ENCODE results near the gene APIP. TPM values are rescaled to one million over a fixed set of nuclear protein-coding genes. Genes with fewer than 3 reads are reported as not detected.

The APIP gene
- total RNA-seq, 2 experiments from 2014 or later: 42.4 to 42.5 TPM

DNA sequence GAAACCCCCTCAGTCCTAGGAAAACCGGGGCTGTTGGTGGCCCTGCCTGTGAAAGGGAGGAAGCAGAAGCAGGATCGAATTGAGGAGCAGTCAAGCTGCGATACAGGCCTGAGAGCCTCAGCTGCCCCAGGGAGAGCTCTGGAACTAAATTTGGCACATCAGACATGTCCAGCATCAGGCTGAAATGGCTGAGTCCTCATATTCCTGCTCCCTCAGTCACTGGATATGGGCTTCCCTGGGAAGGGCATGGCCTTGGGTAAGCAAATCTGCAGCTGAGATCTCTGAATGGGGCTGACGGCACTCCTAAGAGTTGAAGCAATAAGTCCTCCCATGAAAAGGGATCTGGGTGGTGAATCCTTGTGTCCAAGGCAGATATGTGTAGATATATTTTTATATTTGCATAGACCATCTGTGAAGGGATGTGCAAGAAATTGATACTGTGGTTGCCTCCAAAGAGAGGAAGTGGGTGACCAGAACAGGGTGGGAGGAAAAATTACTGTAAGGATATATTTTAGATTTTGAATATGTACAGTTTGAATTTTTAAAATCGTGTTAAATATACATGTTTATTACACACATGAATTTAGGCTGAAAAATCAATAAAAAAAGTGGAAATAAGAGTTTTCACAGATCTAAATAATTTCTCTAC is 45.5 kb downstream of the APIP start:
- Mint-ChIP-seq H3K9me3 (no peaks in the 10 kb centered on the region), H3K27ac (no peak overlapping the region), H3K27me3 (ENCODE audit: low read depth) (no peaks in the 10 kb centered on the region), H3K4me3 (no peak overlapping the region), H3K4me1 (ENCODE audit: low read depth) (no peaks in the 10 kb centered on the region), H3K36me3 (ENCODE audit: low read depth) (peaks cover 4% of the 10 kb centered on the region)
- CTCF ChIA-PET: interaction anchor here (1.5 kb wide), 1 partner anchor 19 kb away, joined by 3 read pairs; no protein-coding TSS in a partner anchor
- intact Hi-C loops (cut with micrococcal nuclease): no loop called here
- no peak for DNase-seq

DNA sequence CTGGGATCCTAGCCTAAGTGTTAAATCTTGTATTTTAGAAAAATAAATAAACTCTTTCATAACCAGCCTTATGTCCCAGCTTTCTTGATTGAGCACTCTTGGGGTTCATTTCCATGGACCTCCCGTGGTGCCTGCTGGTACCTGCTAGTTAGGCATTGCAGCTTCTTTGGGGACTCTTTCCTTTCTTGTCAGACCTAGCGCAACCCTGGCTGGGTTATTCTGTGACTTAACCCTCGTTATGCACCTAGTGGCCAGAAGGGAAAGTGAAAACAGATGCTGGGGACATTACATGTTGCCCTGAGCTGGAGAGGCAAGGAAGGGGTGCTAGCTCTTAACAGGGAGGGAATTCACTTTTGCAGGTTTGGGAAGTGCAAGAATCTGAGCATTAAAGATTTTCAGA is 46.8 kb downstream of the APIP start:
- DNase-seq: no peak
- no peak overlapping the region for H3K27ac Mint-ChIP-seq
- intact Hi-C loops (cut with micrococcal nuclease): no loop called here
- no peaks in the 10 kb centered on the region for H3K27me3 Mint-ChIP-seq (ENCODE audit: low read depth)
- H3K4me1 Mint-ChIP-seq (ENCODE audit: low read depth): no peaks in the 10 kb centered on the region
- CTCF ChIA-PET: interaction anchor here (1.5 kb wide), 1 partner anchor 20 kb away, joined by 3 read pairs; no protein-coding TSS in a partner anchor
- H3K9me3 Mint-ChIP-seq: no peaks in the 10 kb centered on the region
- no peak overlapping the region for H3K4me3 Mint-ChIP-seq
- no peaks in the 10 kb centered on the region for H3K36me3 Mint-ChIP-seq (ENCODE audit: low read depth)

DNA sequence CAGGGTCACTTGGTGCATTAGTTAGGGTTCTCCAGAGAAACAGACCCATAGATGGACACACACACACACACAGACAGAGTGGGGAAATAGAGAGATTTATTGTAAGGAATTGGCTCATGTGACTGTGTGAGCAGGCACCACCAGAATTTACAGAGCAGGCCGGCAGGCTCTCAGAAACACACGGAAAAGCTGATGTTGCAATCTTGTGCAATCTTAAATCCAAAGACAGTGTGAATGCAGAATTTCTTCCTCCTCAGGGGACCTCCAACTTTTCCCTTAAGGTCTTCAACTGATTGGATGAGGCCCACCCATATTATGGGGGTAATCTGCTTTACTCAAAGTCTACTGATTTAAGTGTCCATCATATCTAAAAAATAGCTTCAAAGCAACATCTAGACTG is 49.8 kb downstream of the APIP start:
- Mint-ChIP-seq H3K27ac (no peak overlapping the region), H3K36me3 (ENCODE audit: low read depth) (no peaks in the 10 kb centered on the region), H3K4me1 (ENCODE audit: low read depth) (no peaks in the 10 kb centered on the region), H3K9me3 (no peaks in the 10 kb centered on the region), H3K4me3 (no peak overlapping the region), H3K27me3 (ENCODE audit: low read depth) (no peaks in the 10 kb centered on the region)
- DNase-seq: no peak
- intact Hi-C loops (cut with micrococcal nuclease): no loop called here
- CTCF ChIA-PET: no interaction called here

DNA sequence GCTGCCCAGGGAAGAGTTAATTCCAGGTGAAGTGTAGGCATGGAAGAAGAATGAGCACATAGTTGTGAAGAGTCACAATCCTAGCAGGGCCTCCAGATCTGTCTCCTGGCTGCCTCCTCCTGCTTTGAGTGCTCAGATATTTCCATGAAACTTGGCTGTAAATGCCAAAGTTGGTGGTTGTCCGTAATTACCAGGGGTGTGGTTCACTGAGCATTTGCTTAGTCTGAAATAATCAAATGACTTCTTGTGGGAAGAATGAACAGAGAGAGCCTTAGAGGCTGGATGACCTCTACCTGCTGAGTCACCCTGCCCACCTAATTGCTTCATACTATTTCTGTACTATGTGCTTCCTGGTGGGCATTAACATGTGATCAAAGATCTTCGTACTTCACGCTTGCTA is 50.9 kb downstream of the APIP start:
- CTCF ChIA-PET: no interaction called here
- H3K36me3 Mint-ChIP-seq (ENCODE audit: low read depth): no peaks in the 10 kb centered on the region

DNA sequence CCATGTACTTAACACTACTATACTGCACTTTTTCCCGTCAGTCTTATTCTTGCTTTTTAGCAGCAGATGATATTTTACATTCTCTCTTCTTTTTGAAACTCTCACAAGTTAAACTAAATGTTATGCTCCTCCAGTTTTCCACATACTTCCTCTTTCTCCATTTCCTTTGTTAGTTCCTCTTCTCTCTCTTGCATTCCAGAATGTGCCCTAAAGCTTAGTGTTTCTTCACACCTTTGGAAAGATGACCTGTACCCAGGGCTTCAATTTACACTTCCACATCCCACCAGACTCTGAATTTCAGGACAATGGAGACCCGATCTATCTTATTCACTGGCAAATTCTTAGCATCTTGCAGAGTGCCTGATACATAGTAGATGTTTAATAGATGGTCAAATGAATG is 51.8 kb downstream of the APIP start:
- no peaks in the 10 kb centered on the region for H3K27me3 Mint-ChIP-seq (ENCODE audit: low read depth)
- H3K4me3 Mint-ChIP-seq: no peak overlapping the region
- no peak overlapping the region for H3K27ac Mint-ChIP-seq
- DNase-seq: no peak
- no peaks in the 10 kb centered on the region for H3K9me3 Mint-ChIP-seq
- intact Hi-C loops (cut with micrococcal nuclease): no loop called here
- CTCF ChIA-PET: no interaction called here
- H3K36me3 Mint-ChIP-seq (ENCODE audit: low read depth): no peaks in the 10 kb centered on the region
- no peaks in the 10 kb centered on the region for H3K4me1 Mint-ChIP-seq (ENCODE audit: low read depth)

More for the DNA sequence above, 50.9 kb downstream of the APIP start:
- H3K4me1 Mint-ChIP-seq (ENCODE audit: low read depth): no peaks in the 10 kb centered on the region
- H3K27ac Mint-ChIP-seq: no peak overlapping the region
- intact Hi-C loops (cut with micrococcal nuclease): no loop called here
- no peaks in the 10 kb centered on the region for H3K27me3 Mint-ChIP-seq (ENCODE audit: low read depth)
- DNase-seq: no peak
- H3K9me3 Mint-ChIP-seq: no peaks in the 10 kb centered on the region
- no peak overlapping the region for H3K4me3 Mint-ChIP-seq

DNA sequence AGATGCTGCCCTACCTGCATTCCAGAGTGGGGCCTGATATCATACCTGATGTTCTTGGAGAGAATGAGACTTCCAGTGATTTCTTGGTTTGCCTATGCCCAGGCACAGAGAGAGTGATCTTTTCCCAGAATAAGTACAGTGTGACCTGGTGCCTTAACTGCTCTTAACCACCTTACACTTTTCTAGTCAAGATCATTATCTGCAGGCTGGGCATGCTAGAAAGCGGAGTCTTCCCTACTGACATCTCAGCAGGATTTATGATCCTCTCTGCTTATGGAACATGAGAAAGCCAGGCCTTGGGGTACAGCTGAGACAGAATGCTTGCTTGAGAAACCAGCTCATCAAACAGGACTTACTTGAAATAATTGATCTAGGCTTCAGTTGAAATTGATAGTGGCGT is 53.1 kb downstream of the APIP start:
- Mint-ChIP-seq H3K9me3 (no peaks in the 10 kb centered on the region), H3K4me3 (no peak overlapping the region), H3K4me1 (ENCODE audit: low read depth) (no peaks in the 10 kb centered on the region), H3K27me3 (ENCODE audit: low read depth) (no peaks in the 10 kb centered on the region), H3K36me3 (ENCODE audit: low read depth) (no peaks in the 10 kb centered on the region), H3K27ac (no peak overlapping the region)
- CTCF ChIA-PET: no interaction called here
- intact Hi-C loops (cut with micrococcal nuclease): no loop called here
- no peak for DNase-seq

DNA sequence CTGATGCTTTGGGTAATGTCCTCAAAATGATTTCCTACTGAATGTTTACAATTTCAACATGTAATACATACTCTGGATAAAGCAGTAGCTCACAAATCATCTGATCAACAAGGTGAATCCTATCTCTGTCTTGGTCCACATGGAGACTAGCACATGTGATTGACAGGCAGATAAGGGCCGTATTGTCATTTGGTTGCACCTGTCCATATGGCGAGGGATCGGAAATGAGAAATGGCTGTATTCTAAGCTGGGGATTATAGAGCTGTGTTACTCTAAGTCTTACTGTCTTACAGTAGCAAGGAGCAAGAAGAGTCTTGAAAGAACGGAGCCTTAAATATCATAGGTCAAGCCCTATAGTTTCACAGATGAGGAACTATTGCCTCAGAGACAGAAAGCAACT is 55.7 kb downstream of the APIP start:
- CTCF ChIA-PET: no interaction called here
- no peak for DNase-seq
- no peaks in the 10 kb centered on the region for H3K36me3 Mint-ChIP-seq (ENCODE audit: low read depth)

DNA sequence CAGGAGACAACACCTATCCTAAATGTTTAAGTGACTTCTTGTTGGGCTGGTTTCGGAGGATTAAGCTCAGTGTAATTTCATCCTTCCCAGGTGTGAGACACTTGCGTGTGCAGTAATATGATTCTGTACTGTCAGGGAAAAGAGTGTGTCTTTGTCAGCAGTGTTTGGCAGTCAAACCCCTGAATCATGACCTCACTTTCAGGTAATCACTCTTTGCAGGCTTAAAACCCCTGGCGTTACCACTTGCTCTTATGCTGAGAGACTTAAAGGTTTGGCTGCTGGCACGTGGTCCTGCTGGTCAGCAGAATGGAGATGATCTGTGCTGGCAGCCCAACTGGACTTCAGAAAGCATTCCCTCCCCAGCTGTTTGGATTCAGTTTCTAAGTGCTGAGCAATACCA is 56.1 kb downstream of the APIP start:
- no peaks in the 10 kb centered on the region for H3K36me3 Mint-ChIP-seq (ENCODE audit: low read depth)
- H3K4me1 Mint-ChIP-seq (ENCODE audit: low read depth): no peaks in the 10 kb centered on the region
- CTCF ChIA-PET: no interaction called here
- no peaks in the 10 kb centered on the region for H3K27me3 Mint-ChIP-seq (ENCODE audit: low read depth)
- intact Hi-C loops (cut with micrococcal nuclease): no loop called here
- H3K9me3 Mint-ChIP-seq: no peaks in the 10 kb centered on the region
- H3K27ac Mint-ChIP-seq: no peak overlapping the region
- DNase-seq: no peak
- H3K4me3 Mint-ChIP-seq: no peak overlapping the region

More for the DNA sequence above, 55.7 kb downstream of the APIP start:
- Mint-ChIP-seq H3K27ac (no peak overlapping the region), H3K4me3 (no peak overlapping the region), H3K27me3 (ENCODE audit: low read depth) (no peaks in the 10 kb centered on the region), H3K9me3 (no peaks in the 10 kb centered on the region), H3K4me1 (ENCODE audit: low read depth) (no peaks in the 10 kb centered on the region)
- intact Hi-C loops (cut with micrococcal nuclease): no loop called here

DNA sequence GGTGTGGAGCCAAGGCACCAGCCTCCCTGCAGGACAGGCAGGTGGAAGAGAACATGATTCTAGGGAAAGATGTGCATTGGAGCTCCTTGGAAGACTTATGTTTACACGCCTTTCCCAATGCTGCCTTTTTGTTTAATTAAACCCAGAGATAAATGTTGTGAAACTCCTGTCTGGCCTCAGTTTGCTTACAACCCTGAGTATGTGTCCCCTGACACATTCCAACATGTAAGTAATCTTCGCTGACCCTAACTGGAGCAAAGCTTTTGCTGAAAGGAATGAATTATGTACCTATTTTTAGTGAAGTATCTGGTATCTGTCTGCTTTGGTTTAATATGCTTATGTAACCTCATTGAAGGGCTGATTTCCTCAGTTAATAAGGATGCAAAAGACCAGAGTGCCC is 56.7 kb downstream of the APIP start:
- no peaks in the 10 kb centered on the region for H3K36me3 Mint-ChIP-seq (ENCODE audit: low read depth)
- H3K9me3 Mint-ChIP-seq: no peaks in the 10 kb centered on the region
- CTCF ChIA-PET: no interaction called here

DNA sequence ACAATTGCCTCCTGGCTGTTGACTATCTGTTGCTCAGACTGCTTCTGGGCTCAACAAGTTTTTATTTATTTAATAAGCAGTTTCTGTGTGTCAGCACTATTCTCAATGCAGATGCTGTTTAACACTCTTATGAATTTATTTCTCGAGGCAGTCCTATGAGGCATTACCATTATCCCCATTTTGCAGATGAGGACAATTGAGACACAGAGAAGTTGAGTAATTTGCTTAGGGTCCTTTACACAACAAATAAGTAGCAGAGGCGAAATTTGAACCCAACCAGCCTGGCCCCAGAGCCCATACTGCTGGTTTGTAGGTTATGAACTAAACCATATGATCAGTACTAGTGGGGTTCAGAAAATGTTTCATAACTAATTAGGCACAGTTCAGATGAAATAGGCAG is 58.7 kb downstream of the APIP start:
- H3K27me3 Mint-ChIP-seq (ENCODE audit: low read depth): no peaks in the 10 kb centered on the region

More for the DNA sequence above, 56.7 kb downstream of the APIP start:
- Mint-ChIP-seq H3K27ac (no peak overlapping the region), H3K4me1 (ENCODE audit: low read depth) (no peaks in the 10 kb centered on the region), H3K4me3 (no peak overlapping the region), H3K27me3 (ENCODE audit: low read depth) (no peaks in the 10 kb centered on the region)
- intact Hi-C loops (cut with micrococcal nuclease): no loop called here
- no peak for DNase-seq

DNA sequence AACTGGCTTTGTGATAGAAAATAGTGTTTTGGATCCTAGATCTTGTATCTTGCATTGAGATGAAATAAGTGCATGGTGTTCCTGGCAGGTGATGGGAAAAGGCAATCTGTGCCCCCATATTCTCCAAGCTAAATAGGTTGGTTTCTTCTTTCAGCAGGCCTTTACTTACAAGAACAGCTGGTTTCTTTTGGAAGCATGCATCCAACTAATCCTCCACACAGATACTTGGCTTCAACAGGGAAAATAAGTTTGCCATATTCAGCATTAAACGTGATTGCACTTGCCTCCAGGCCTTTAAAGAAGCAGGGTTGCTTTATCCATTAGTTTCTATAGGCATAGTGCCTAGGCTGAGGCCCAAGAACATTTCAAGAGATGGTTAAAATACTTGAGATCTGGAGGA is 59.9 kb downstream of the APIP start:
- CTCF ChIA-PET: interaction anchor here (2.0 kb wide), 1 partner anchor 16 kb away, joined by 7 read pairs; no protein-coding TSS in a partner anchor
- no peak overlapping the region for H3K27ac Mint-ChIP-seq
- no peaks in the 10 kb centered on the region for H3K27me3 Mint-ChIP-seq (ENCODE audit: low read depth)
- no peaks in the 10 kb centered on the region for H3K36me3 Mint-ChIP-seq (ENCODE audit: low read depth)
- no peak overlapping the region for H3K4me3 Mint-ChIP-seq
- H3K9me3 Mint-ChIP-seq: no peaks in the 10 kb centered on the region
- no peak for DNase-seq
- no peaks in the 10 kb centered on the region for H3K4me1 Mint-ChIP-seq (ENCODE audit: low read depth)
- intact Hi-C loops (cut with micrococcal nuclease): no loop called here

More for the DNA sequence above, 58.7 kb downstream of the APIP start:
- Mint-ChIP-seq H3K4me3 (no peak overlapping the region), H3K4me1 (ENCODE audit: low read depth) (no peaks in the 10 kb centered on the region), H3K9me3 (no peaks in the 10 kb centered on the region), H3K36me3 (ENCODE audit: low read depth) (no peaks in the 10 kb centered on the region), H3K27ac (no peak overlapping the region)
- DNase-seq: no peak
- CTCF ChIA-PET: no interaction called here
- intact Hi-C loops (cut with micrococcal nuclease): no loop called here

DNA sequence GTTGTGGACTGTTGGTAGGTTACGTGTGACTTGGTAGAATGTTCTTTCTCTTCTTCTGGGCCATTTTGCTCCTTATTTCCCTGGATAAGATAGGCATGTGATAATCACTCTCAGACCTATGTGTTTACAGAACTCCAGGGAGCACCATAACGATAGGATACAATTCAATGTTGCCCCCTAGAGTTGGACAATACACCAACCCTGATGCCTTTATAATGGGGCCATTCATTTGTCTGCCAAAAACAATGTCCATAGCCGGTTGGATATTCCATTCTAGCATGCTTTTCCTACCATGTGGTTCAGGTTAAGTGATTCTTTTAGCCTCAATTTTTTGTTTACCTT is 60.5 kb downstream of the APIP start:
- DNase-seq: no peak
- Mint-ChIP-seq H3K9me3 (no peaks in the 10 kb centered on the region), H3K36me3 (ENCODE audit: low read depth) (no peaks in the 10 kb centered on the region), H3K4me1 (ENCODE audit: low read depth) (no peaks in the 10 kb centered on the region), H3K27ac (no peak overlapping the region), H3K4me3 (no peak overlapping the region), H3K27me3 (ENCODE audit: low read depth) (no peaks in the 10 kb centered on the region)
- intact Hi-C loops (cut with micrococcal nuclease): no loop called here
- CTCF ChIA-PET: interaction anchor here (1.2 to 2.0 kb wide), 2 partner anchors 15 to 269 kb away, joined by 6 to 7 read pairs; no protein-coding TSS in a partner anchor

DNA sequence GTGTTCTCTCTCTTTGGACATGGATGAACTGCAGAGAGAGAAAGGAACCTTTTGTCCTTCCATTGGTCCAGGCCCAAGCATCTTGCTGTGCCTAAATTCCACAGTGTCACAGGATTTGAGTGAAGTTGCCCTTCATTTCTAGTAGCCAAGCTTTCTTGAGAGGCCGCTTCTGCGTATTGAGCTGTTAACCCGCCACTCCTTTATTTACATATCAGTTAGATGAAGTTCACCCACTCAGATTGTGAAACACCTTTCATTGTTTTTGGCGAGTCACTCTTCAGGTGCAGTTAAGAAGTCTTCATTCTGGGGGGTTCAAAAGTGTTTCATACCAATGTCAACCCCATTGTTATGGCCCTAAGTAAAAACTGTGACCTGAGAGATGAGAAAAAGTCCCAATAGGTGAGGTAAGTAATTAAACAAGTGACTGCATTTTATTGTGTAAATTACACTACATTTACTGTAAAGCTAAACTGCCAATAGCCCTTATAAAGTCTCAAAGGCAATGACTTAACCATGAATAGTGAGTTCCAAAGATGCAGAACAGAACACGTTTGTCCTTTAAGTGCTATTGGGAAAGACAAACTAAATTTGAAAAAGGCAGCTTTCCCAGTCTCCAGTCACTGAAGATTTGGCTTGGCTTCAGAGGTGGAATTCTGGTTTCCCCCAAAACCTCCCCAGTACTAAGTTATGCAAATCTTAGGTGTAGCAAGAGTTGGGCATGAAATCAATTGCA is 61.0 kb downstream of the APIP start:
- H3K27me3 Mint-ChIP-seq (ENCODE audit: low read depth): no peaks in the 10 kb centered on the region
- no peaks in the 10 kb centered on the region for H3K4me1 Mint-ChIP-seq (ENCODE audit: low read depth)
- H3K4me3 Mint-ChIP-seq: no peak overlapping the region
- no peak for DNase-seq
- H3K9me3 Mint-ChIP-seq: no peaks in the 10 kb centered on the region
- H3K36me3 Mint-ChIP-seq (ENCODE audit: low read depth): no peaks in the 10 kb centered on the region
- intact Hi-C loops (cut with micrococcal nuclease): no loop called here
- CTCF ChIA-PET: interaction anchor here (1.0 to 2.0 kb wide), 4 partner anchors 13 to 537 kb away, joined by 3 to 7 read pairs (median 4); no protein-coding TSS in a partner anchor
- H3K27ac Mint-ChIP-seq: no peak overlapping the region

Measured in activated naive CD4-positive, alpha-beta T cell treated with anti-CD3 and anti-CD28 coated beads for 36 hours (primary cell).